Fibroblast of lung (primary cell): Measurements from ENCODE around the gene DNAH14. TPM values are rescaled to one million over a fixed set of nuclear protein-coding genes. Genes with fewer than 3 reads are reported as not detected.
"Not testable (repeated sequence)": the region's sequence is repeated elsewhere in the genome, so short reads cannot be mapped to it uniquely, and the experiment has no call there.

Experiments used
- DNase-seq, 2 donors: peaks; one replicate each; pipeline versions ENCODE4 v3.0.0 to v3.0.0-alpha.2; 2010; ENCODE audit warnings: low read depth in 2 of 2
- H2AFZ ChIP-seq: 2 replicates; pipeline ENCODE4 v1.5.1; 2012; ENCODE audit warnings: low read length, control low read depth, inconsistent platforms
- H3K27ac ChIP-seq: 2 replicates; pipeline ENCODE4 v1.5.1; 2011; ENCODE audit warnings: low read length, control low read depth; ENCODE audit not compliant: insufficient read depth
- H3K27me3 ChIP-seq: 2 replicates; pipeline ENCODE4 v1.5.1; 2011; ENCODE audit warnings: mild to moderate bottlenecking, low read length; ENCODE audit not compliant: control insufficient read depth, insufficient read depth
- H3K36me3 ChIP-seq: 2 replicates; pipeline ENCODE4 v1.5.1; 2011; ENCODE audit warnings: low read length; ENCODE audit not compliant: control insufficient read depth, insufficient read depth
- H3K4me1 ChIP-seq: 2 replicates; pipeline ENCODE4 v1.5.1; 2011; ENCODE audit warnings: low read length; ENCODE audit not compliant: control insufficient read depth, insufficient read depth; ENCODE audit errors: extremely low read depth
- H3K4me2 ChIP-seq: 2 replicates; pipeline ENCODE4 v1.5.1; 2011; ENCODE audit warnings: low read length, control low read depth; ENCODE audit not compliant: insufficient read depth; ENCODE audit errors: extremely low read depth
- H3K4me3 ChIP-seq, 4 experiments: fragments of 200-600 bp in 1 of 4; sonication (generic) in 1 of 4; replicated peaks in 1 of 4; 2 replicates each; pipeline ENCODE4 v1.5.1; 2011 to 2016; ENCODE audit warnings: low read length in 4 of 4, low read depth in 3 of 4, mild to moderate bottlenecking in 3 of 4, control low read depth in 2 of 4, inconsistent platforms in 1 of 4, mixed read lengths in 1 of 4; ENCODE audit not compliant: insufficient read depth in 1 of 4; ENCODE audit errors: control extremely low read depth in 1 of 4
- H3K79me2 ChIP-seq: 2 replicates; pipeline ENCODE4 v1.5.1; 2012; ENCODE audit warnings: mild to moderate bottlenecking, low read length, inconsistent platforms; ENCODE audit not compliant: control insufficient read depth, insufficient read depth
- H3K9ac ChIP-seq: 2 replicates; pipeline ENCODE4 v1.5.1; 2011; ENCODE audit warnings: mild to moderate bottlenecking, low read length, control low read depth; ENCODE audit not compliant: insufficient read depth
- H3K9me3 ChIP-seq: 2 replicates; pipeline ENCODE4 v1.5.1; 2012; ENCODE audit warnings: low read depth, low read length; ENCODE audit not compliant: control insufficient read depth, insufficient read depth
- H4K20me1 ChIP-seq: 2 replicates; pipeline ENCODE4 v1.5.1; 2011; ENCODE audit warnings: low read length; ENCODE audit not compliant: control insufficient read depth, insufficient read depth; ENCODE audit errors: extremely low read depth
- CTCF ChIP-seq, 2 donors: IDR thresholded peaks in 1 of 2; conservative IDR thresholded peaks in 1 of 2; 1 replicate in 1 of 2; 2 replicates in 1 of 2; pipeline ENCODE4 v1.5.1; 2011 to 2012; ENCODE audit warnings: low read length in 2 of 2, control low read depth in 1 of 2, inconsistent platforms in 1 of 2, low read depth in 1 of 2, mild to moderate bottlenecking in 1 of 2
- EZH2 ChIP-seq: IDR thresholded peaks from 2 replicates; pipeline ENCODE4 v1.5.1; 2012; ENCODE audit warnings: low read length, control low read depth, mild to moderate bottlenecking; ENCODE audit errors: missing control alignments
- polyA plus RNA-seq, 2 donors: library from polyadenylated mRNA; depleted of rRNA in 1 of 2; stranded (reverse) in 1 of 2; unstranded in 1 of 2; fragments of >200 nt; gene quantifications; 2 replicates each; pipeline ENCODE4 v1.2.1, GENCODE V29; 2011 to 2012; ENCODE audit warnings: missing spikeins in 1 of 2
- total RNA-seq: library from RNA; depleted of rRNA; stranded (reverse); fragments of >200 nt; gene quantifications from 2 replicates; pipeline ENCODE4 v1.2.1, GENCODE V29; 2014

The DNAH14 gene
- total and polyA plus RNA-seq, 2 donors (not counting 1 experiment from before 2014, with no cell fraction given): 5.4 to 19.7 TPM

- not testable (repeated sequence) for H3K27ac ChIP-seq, DNase-seq, H3K9ac ChIP-seq, H3K4me1 ChIP-seq, H4K20me1 ChIP-seq, H3K79me2 ChIP-seq, H3K9me3 ChIP-seq, H3K4me2 ChIP-seq, H3K36me3 ChIP-seq, H3K27me3 ChIP-seq, H3K4me3 ChIP-seq, H2AFZ ChIP-seq
Measured at GRCh38 chr1:224945651-224946348, 16.3 kb downstream of the DNAH14 start.

GRCh38 chr1:224946349-224946691 is 16.8 kb downstream of the DNAH14 start:
- not testable (repeated sequence) for H3K4me3 ChIP-seq, H3K27ac ChIP-seq, H3K27me3 ChIP-seq, H4K20me1 ChIP-seq, DNase-seq, H3K9me3 ChIP-seq, H3K4me1 ChIP-seq, H2AFZ ChIP-seq, H3K4me2 ChIP-seq, H3K79me2 ChIP-seq, H3K36me3 ChIP-seq, H3K9ac ChIP-seq

DNA sequence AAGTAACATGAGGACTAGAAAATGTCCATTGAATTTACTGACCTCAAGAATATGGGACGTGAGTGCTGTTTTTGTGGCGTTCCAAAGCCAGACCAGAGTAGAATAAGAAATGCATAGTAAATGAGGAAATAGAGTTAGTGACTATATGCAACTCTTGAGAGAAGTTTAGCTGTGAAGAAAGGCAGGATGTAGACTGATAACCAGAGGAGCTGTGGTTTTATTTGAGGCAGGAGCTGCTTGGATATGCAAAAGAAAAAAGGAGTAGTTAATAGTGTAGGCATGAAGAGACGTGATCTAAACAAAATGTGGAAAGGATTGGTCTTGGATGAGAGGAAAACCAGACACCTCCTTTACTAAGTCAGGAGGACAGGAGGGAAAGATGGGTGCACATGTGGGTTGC is 28.2 kb downstream of the DNAH14 start:
- Histone ChIP-seq H3K9me3 (no peaks in the 10 kb centered on the region), H3K27me3 (no peaks in the 10 kb centered on the region), H3K79me2 (no peaks in the 10 kb centered on the region), H3K4me1 (no peaks in the 10 kb centered on the region), H3K27ac (no peak overlapping the region), H2AFZ (no peak overlapping the region), H4K20me1 (no peaks in the 10 kb centered on the region), H3K36me3 (no peaks in the 10 kb centered on the region), H3K4me2 (no peak overlapping the region), H3K9ac (no peak overlapping the region), H3K4me3 (no peak overlapping the region)
- no peak for TF ChIP-seq EZH2
- TF ChIP-seq CTCF (conservative IDR thresholded peaks at IDR 0.05 in 1 of 2, IDR thresholded peaks at IDR 0.05 in 1 of 2; ENCODE audit: low read depth in 1 of 2, low read length in 2 of 2): no peak
- DNase-seq: no peak

DNA sequence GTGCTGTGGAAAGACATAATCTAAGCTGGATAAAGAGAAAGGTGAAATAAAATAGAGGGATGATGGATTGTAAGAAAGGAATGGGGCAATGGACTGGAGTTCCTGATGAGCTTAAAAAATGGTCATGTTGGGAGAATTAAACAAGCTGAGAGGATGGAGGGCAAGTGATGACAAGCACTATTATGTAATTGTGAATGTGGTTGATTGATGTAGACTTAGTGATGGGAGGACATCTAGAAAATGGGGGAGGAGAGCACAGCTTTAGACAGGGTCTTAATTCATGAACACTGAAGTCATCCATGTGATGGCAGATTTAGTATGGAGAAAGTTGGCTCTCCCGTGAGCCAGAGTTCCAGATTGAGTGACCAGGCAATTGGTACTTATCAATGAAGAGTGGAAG is 29.0 kb downstream of the DNAH14 start:
- TF ChIP-seq CTCF (conservative IDR thresholded peaks at IDR 0.05 in 1 of 2, IDR thresholded peaks at IDR 0.05 in 1 of 2; ENCODE audit: low read depth in 1 of 2, low read length in 2 of 2): no peak
- Histone ChIP-seq H3K4me1 (no peaks in the 10 kb centered on the region), H3K4me2 (no peak overlapping the region), H3K4me3 (no peak overlapping the region), H3K27ac (no peak overlapping the region), H3K79me2 (no peaks in the 10 kb centered on the region), H4K20me1 (no peaks in the 10 kb centered on the region), H3K9ac (no peak overlapping the region), H2AFZ (no peak overlapping the region), H3K9me3 (no peaks in the 10 kb centered on the region), H3K36me3 (no peaks in the 10 kb centered on the region), H3K27me3 (no peaks in the 10 kb centered on the region)
- DNase-seq: no peak
